ENCODE data around the gene NUMA1.

NUMA1 gene

GRCh38 chr11:72081184-72081644, 872 bp upstream of the NUMA1 start:
- peaks cover 6 to 42% (median 31%) of the 10 kb centered on the region in 4 experiments for H3K4me1 ChIP-seq (ENCODE audit: control extremely low read depth in 1 of 4, control insufficient read depth in 4 of 4, insufficient read depth in 4 of 4, low read length in 3 of 4)
- ChIA-PET POLR2A (interaction anchor here (1.0 to 1.4 kb wide), 3 partner anchors 20 to 55 kb away, joined by 3 to 6 read pairs (median 5); no protein-coding TSS in a partner anchor), CTCF (interaction anchor here (1.0 to 8.2 kb wide), 14 partner anchors 9 to 352 kb away, joined by 3 to 86 read pairs (median 5); partner anchors contain the start of genes CLPB and LAMTOR1)

GRCh38 chr11:72079819-72080325, 470 bp downstream of the NUMA1 start:
- Histone ChIP-seq H3K27ac (ENCODE audit: insufficient read depth in 1 of 2, low read depth in 1 of 2, low read length in 2 of 2, poor library complexity in 1 of 2, severe bottlenecking in 2 of 2) (peak overlapping the region; percentile 64 to 90), H3K9me3 (ENCODE audit: control extremely low read depth in 1 of 5, control insufficient read depth in 4 of 5, insufficient read depth in 2 of 5, low read depth in 1 of 5, low read length in 4 of 5) (no peaks in the 10 kb centered on the region), H3K36me3 (ENCODE audit: control insufficient read depth in 4 of 4, insufficient read depth in 4 of 4, low read length in 3 of 4) (peaks cover 0 to 7% (median under 1%) of the 10 kb centered on the region in 4 experiments), H3K4me3 (ENCODE audit: control insufficient read depth in 1 of 7, extremely low read depth in 1 of 7, insufficient read depth in 4 of 7, low read depth in 2 of 7, low read length in 6 of 7) (peak overlapping the region; percentile 77 to 93 (median 85)), H3K4me1 (ENCODE audit: control extremely low read depth in 1 of 4, control insufficient read depth in 4 of 4, insufficient read depth in 4 of 4, low read length in 3 of 4) (peaks cover 11 to 52% (median 37%) of the 10 kb centered on the region in 4 experiments), H3K27me3 (replicated peaks in 2 of 5; ENCODE audit: control insufficient read depth in 4 of 5, insufficient read depth in 5 of 5, low read length in 4 of 5) (no peaks in the 10 kb centered on the region)
- WGBS (ENCODE audit: insufficient coverage): 0% methylated on average over 1 of the region's 16 CpGs
- POLR2A ChIA-PET: interaction anchor here (0.9 to 1.0 kb wide), 2 partner anchors 38 to 52 kb away, joined by 3 read pairs; no protein-coding TSS in a partner anchor
- peak in 2 of 3 donors; percentile 74 to 82 for DNase-seq
- CTCF ChIA-PET: interaction anchor here (1.5 to 1.9 kb wide), 2 partner anchors 13 to 29 kb away, joined by 4 to 6 read pairs; no protein-coding TSS in a partner anchor

More at GRCh38 chr11:72081184-72081644, 872 bp upstream of the NUMA1 start:
- Histone ChIP-seq H3K27ac (ENCODE audit: insufficient read depth in 1 of 2, low read depth in 1 of 2, low read length in 2 of 2, poor library complexity in 1 of 2, severe bottlenecking in 2 of 2) (peak overlapping the region; percentile 74 to 90), H3K4me3 (ENCODE audit: control insufficient read depth in 1 of 7, extremely low read depth in 1 of 7, insufficient read depth in 4 of 7, low read depth in 2 of 7, low read length in 6 of 7) (peak overlapping the region in 6 of 7 experiments; percentile 77 to 93 (median 86)), H3K27me3 (replicated peaks in 2 of 5; ENCODE audit: control insufficient read depth in 4 of 5, insufficient read depth in 5 of 5, low read length in 4 of 5) (no peaks in the 10 kb centered on the region), H3K9me3 (ENCODE audit: control extremely low read depth in 1 of 5, control insufficient read depth in 4 of 5, insufficient read depth in 2 of 5, low read depth in 1 of 5, low read length in 4 of 5) (no peaks in the 10 kb centered on the region), H3K36me3 (ENCODE audit: control insufficient read depth in 4 of 4, insufficient read depth in 4 of 4, low read length in 3 of 4) (peaks cover 0 to 14% (median 8%) of the 10 kb centered on the region in 4 experiments)
- no peak for DNase-seq
- 81% methylated on average over 21 of the region's 21 CpGs for WGBS (ENCODE audit: insufficient coverage)

GRCh38 chr11:72078477-72078876, 1.9 kb downstream of the NUMA1 start:
- WGBS (ENCODE audit: insufficient coverage): 98% methylated on average over 4 of the region's 6 CpGs
- peak overlapping the region; percentile 0 to 90 for H3K27ac ChIP-seq (ENCODE audit: insufficient read depth in 1 of 2, low read depth in 1 of 2, low read length in 2 of 2, poor library complexity in 1 of 2, severe bottlenecking in 2 of 2)
- CTCF ChIA-PET: interaction anchor here (0.8 to 1.9 kb wide), 14 partner anchors 8 to 65 kb away, joined by 3 to 10 read pairs (median 4); no protein-coding TSS in a partner anchor
- peaks cover 0 to 7% (median 0%) of the 10 kb centered on the region in 4 experiments for H3K36me3 ChIP-seq (ENCODE audit: control insufficient read depth in 4 of 4, insufficient read depth in 4 of 4, low read length in 3 of 4)
- peaks cover 11 to 52% (median 37%) of the 10 kb centered on the region in 4 experiments for H3K4me1 ChIP-seq (ENCODE audit: control extremely low read depth in 1 of 4, control insufficient read depth in 4 of 4, insufficient read depth in 4 of 4, low read length in 3 of 4)
- H3K4me3 ChIP-seq (ENCODE audit: control insufficient read depth in 1 of 7, extremely low read depth in 1 of 7, insufficient read depth in 4 of 7, low read depth in 2 of 7, low read length in 6 of 7): peak overlapping the region in 1 of 7 experiments; percentile 77
- POLR2A ChIA-PET: interaction anchor here (0.5 to 1.0 kb wide), 2 partner anchors 37 to 114 kb away, joined by 3 read pairs; no protein-coding TSS in a partner anchor
- H3K9me3 ChIP-seq (ENCODE audit: control extremely low read depth in 1 of 5, control insufficient read depth in 4 of 5, insufficient read depth in 2 of 5, low read depth in 1 of 5, low read length in 4 of 5): no peaks in the 10 kb centered on the region
- no peak for DNase-seq
- H3K27me3 ChIP-seq (replicated peaks in 2 of 5; ENCODE audit: control insufficient read depth in 4 of 5, insufficient read depth in 5 of 5, low read length in 4 of 5): no peaks in the 10 kb centered on the region

- ChIA-PET CTCF (interaction anchor here (1.0 to 4.4 kb wide), 20 partner anchors 9 to 98 kb away, joined by 3 to 28 read pairs (median 7); no protein-coding TSS in a partner anchor), POLR2A (interaction anchor here (1.2 to 1.6 kb wide), 3 partner anchors 9 to 35 kb away, joined by 5 to 8 read pairs (median 5); no protein-coding TSS in a partner anchor)
- no peak for DNase-seq
- Histone ChIP-seq H3K4me3 (ENCODE audit: control insufficient read depth in 1 of 7, extremely low read depth in 1 of 7, insufficient read depth in 4 of 7, low read depth in 2 of 7, low read length in 6 of 7) (peak overlapping the region in 3 of 7 experiments; percentile 36 to 65 (median 49)), H3K4me1 (ENCODE audit: control extremely low read depth in 1 of 4, control insufficient read depth in 4 of 4, insufficient read depth in 4 of 4, low read length in 3 of 4) (peaks cover 4 to 47% (median 21%) of the 10 kb centered on the region in 4 experiments), H3K9me3 (ENCODE audit: control extremely low read depth in 1 of 5, control insufficient read depth in 4 of 5, insufficient read depth in 2 of 5, low read depth in 1 of 5, low read length in 4 of 5) (no peaks in the 10 kb centered on the region), H3K27ac (ENCODE audit: insufficient read depth in 1 of 2, low read depth in 1 of 2, low read length in 2 of 2, poor library complexity in 1 of 2, severe bottlenecking in 2 of 2) (peak overlapping the region; percentile 50 to 85), H3K36me3 (ENCODE audit: control insufficient read depth in 4 of 4, insufficient read depth in 4 of 4, low read length in 3 of 4) (peaks cover 0 to 12% (median 0%) of the 10 kb centered on the region in 4 experiments), H3K27me3 (replicated peaks in 2 of 5; ENCODE audit: control insufficient read depth in 4 of 5, insufficient read depth in 5 of 5, low read length in 4 of 5) (no peaks in the 10 kb centered on the region)
- WGBS (ENCODE audit: insufficient coverage): 100% methylated on average over 4 of the region's 4 CpGs
These were observed 4.6 kb downstream of the NUMA1 start for GRCh38 chr11:72075756-72076155.

GRCh38 chr11:72075109-72075508, 5.2 kb downstream of the NUMA1 start:
- peaks cover 4 to 53% (median 23%) of the 10 kb centered on the region in 4 experiments for H3K4me1 ChIP-seq (ENCODE audit: control extremely low read depth in 1 of 4, control insufficient read depth in 4 of 4, insufficient read depth in 4 of 4, low read length in 3 of 4)
- peak overlapping the region; percentile 50 to 85 for H3K27ac ChIP-seq (ENCODE audit: insufficient read depth in 1 of 2, low read depth in 1 of 2, low read length in 2 of 2, poor library complexity in 1 of 2, severe bottlenecking in 2 of 2)
- WGBS (ENCODE audit: insufficient coverage): 80% methylated on average over 1 of the region's 1 CpG
- H3K4me3 ChIP-seq (ENCODE audit: control insufficient read depth in 1 of 7, extremely low read depth in 1 of 7, insufficient read depth in 4 of 7, low read depth in 2 of 7, low read length in 6 of 7): peak overlapping the region in 5 of 7 experiments; percentile 9 to 65 (median 36)
- H3K9me3 ChIP-seq (ENCODE audit: control extremely low read depth in 1 of 5, control insufficient read depth in 4 of 5, insufficient read depth in 2 of 5, low read depth in 1 of 5, low read length in 4 of 5): no peaks in the 10 kb centered on the region
- POLR2A ChIA-PET: interaction anchor here (0.8 to 1.6 kb wide), 4 partner anchors 9 to 50 kb away, joined by 3 to 8 read pairs (median 5); no protein-coding TSS in a partner anchor
- DNase-seq: peak; percentile 73 to 76 (median 75)
- CTCF ChIA-PET: interaction anchor here (1.0 to 4.4 kb wide), 21 partner anchors 8 to 97 kb away, joined by 3 to 28 read pairs (median 7); no protein-coding TSS in a partner anchor
- H3K36me3 ChIP-seq (ENCODE audit: control insufficient read depth in 4 of 4, insufficient read depth in 4 of 4, low read length in 3 of 4): peaks cover 0 to 12% (median 0%) of the 10 kb centered on the region in 4 experiments
- H3K27me3 ChIP-seq (replicated peaks in 2 of 5; ENCODE audit: control insufficient read depth in 4 of 5, insufficient read depth in 5 of 5, low read length in 4 of 5): no peaks in the 10 kb centered on the region

GRCh38 chr11:72072348-72072747, 8.0 kb downstream of the NUMA1 start:
- Histone ChIP-seq H3K27ac (ENCODE audit: insufficient read depth in 1 of 2, low read depth in 1 of 2, low read length in 2 of 2, poor library complexity in 1 of 2, severe bottlenecking in 2 of 2) (no peak overlapping the region), H3K4me3 (ENCODE audit: control insufficient read depth in 1 of 7, extremely low read depth in 1 of 7, insufficient read depth in 4 of 7, low read depth in 2 of 7, low read length in 6 of 7) (no peak overlapping the region), H3K27me3 (replicated peaks in 2 of 5; ENCODE audit: control insufficient read depth in 4 of 5, insufficient read depth in 5 of 5, low read length in 4 of 5) (no peaks in the 10 kb centered on the region), H3K4me1 (ENCODE audit: control extremely low read depth in 1 of 4, control insufficient read depth in 4 of 4, insufficient read depth in 4 of 4, low read length in 3 of 4) (peaks cover 4 to 47% (median 17%) of the 10 kb centered on the region in 4 experiments), H3K9me3 (ENCODE audit: control extremely low read depth in 1 of 5, control insufficient read depth in 4 of 5, insufficient read depth in 2 of 5, low read depth in 1 of 5, low read length in 4 of 5) (no peaks in the 10 kb centered on the region), H3K36me3 (ENCODE audit: control insufficient read depth in 4 of 4, insufficient read depth in 4 of 4, low read length in 3 of 4) (peaks cover 0 to 28% (median 6%) of the 10 kb centered on the region in 4 experiments)
- CTCF ChIA-PET: interaction anchor here (1.3 to 4.4 kb wide), 5 partner anchors 9 to 56 kb away, joined by 3 to 28 read pairs (median 7); no protein-coding TSS in a partner anchor
- DNase-seq: peak in 2 of 3 donors; percentile 14 to 19
- POLR2A ChIA-PET: no interaction called here
- 93% methylated on average over 3 of the region's 3 CpGs for WGBS (ENCODE audit: insufficient coverage)
